PC-9 (cell line): ENCODE data around the gene LIN28A. TPM values are rescaled to one million over a fixed set of nuclear protein-coding genes. Genes with fewer than 3 reads are reported as not detected.

Source experiments
- BruUV-seq: library from RNA; stranded (reverse); fragments of 400-500 nt; replicated peaks from 2 replicates; lab custom pipeline; 2021; lab: Mats Ljungman, UMichigan
- CTCF ChIA-PET: fragments of 300-600 bp; sonication (Branson Sonifier 250); formaldehyde crosslinking; loops from one replicate; lab custom pipeline; 2022; ENCODE audit warnings: antibody characterized with exemption; lab: Charles Lee
- POLR2A ChIA-PET: fragments of 300-600 bp; sonication (Branson Sonifier 250); formaldehyde crosslinking; loops from one replicate; lab custom pipeline; 2022; ENCODE audit warnings: antibody characterized with exemption; ENCODE audit not compliant: unreplicated experiment; lab: Charles Lee
- DNase-seq, 2 experiments: peaks; one replicate each; pipeline versions ENCODE4 v3.0.0 to v3.0.0-alpha.2; 2015 to 2022; ENCODE audit warnings: mixed read lengths in 1 of 2
- H2AFZ ChIP-seq: fragments of 200-600 bp; sonication (generic); 2 replicates; pipeline ENCODE4 v1.8.1; 2017; ENCODE audit warnings: antibody characterized with exemption
- H3F3A ChIP-seq: fragments of 200-600 bp; sonication (generic); 2 replicates; pipeline ENCODE4 v1.8.1; 2017; ENCODE audit warnings: antibody characterized with exemption, mild to moderate bottlenecking, low read depth; ENCODE audit not compliant: insufficient read depth
- H3K27ac ChIP-seq: fragments of 200-600 bp; sonication (generic); 2 replicates; pipeline ENCODE4 v1.6.1; 2016; ENCODE audit warnings: mixed run types
- H3K27me3 ChIP-seq: fragments of 200-600 bp; sonication (generic); 2 replicates; pipeline ENCODE4 v1.6.1; 2016; ENCODE audit warnings: low read depth, mixed run types; ENCODE audit not compliant: insufficient read depth
- H3K36me3 ChIP-seq: fragments of 200-600 bp; sonication (generic); 2 replicates; pipeline ENCODE4 v1.6.1; 2016; ENCODE audit warnings: low read depth, mixed run types
- H3K4me1 ChIP-seq: fragments of 200-600 bp; sonication (generic); replicated peaks from 2 replicates; pipeline ENCODE4 v1.6.1; 2016; ENCODE audit warnings: mixed run types; ENCODE audit not compliant: insufficient read depth
- H3K4me2 ChIP-seq: fragments of 200-600 bp; sonication (generic); 2 replicates; pipeline ENCODE4 v1.6.1; 2017; ENCODE audit warnings: mixed run types
- H3K4me3 ChIP-seq: fragments of 200-600 bp; sonication (generic); 2 replicates; pipeline ENCODE4 v1.6.1; 2016; ENCODE audit warnings: mixed run types
- H3K79me2 ChIP-seq: fragments of 200-600 bp; sonication (generic); 2 replicates; pipeline ENCODE4 v1.6.1; 2017; ENCODE audit warnings: low read depth, mixed run types
- H3K9me2 ChIP-seq: fragments of 200-600 bp; sonication (generic); 2 replicates; pipeline ENCODE4 v1.8.1; 2017; ENCODE audit warnings: mild to moderate bottlenecking; ENCODE audit not compliant: insufficient read depth
- H3K9me3 ChIP-seq: fragments of 200-600 bp; sonication (generic); 2 replicates; pipeline ENCODE4 v1.8.1; 2016; ENCODE audit warnings: low read depth; ENCODE audit not compliant: insufficient read depth
- H4K20me1 ChIP-seq: fragments of 200-600 bp; sonication (generic); 2 replicates; pipeline ENCODE4 v1.8.1; 2017; ENCODE audit not compliant: insufficient read depth
- CTCF ChIP-seq: fragments of 200-600 bp; sonication (generic); conservative IDR thresholded peaks from 2 replicates; pipeline ENCODE4 v1.6.1; 2017; ENCODE audit warnings: mixed run types, antibody characterized with exemption, mild to moderate bottlenecking, moderate library complexity
- EZH2 ChIP-seq: fragments of 200-600 bp; sonication (generic); IDR thresholded peaks from 2 replicates; pipeline ENCODE4 v1.8.0; 2017; ENCODE audit warnings: antibody characterized with exemption, low read depth
- intact Hi-C: fragments of 100-400 bp; cut with micrococcal nuclease; formaldehyde crosslinking; loops from one replicate; pipeline ENCODE4 v1.10.0; 2022; ENCODE audit not compliant: unreplicated experiment
- total RNA-seq: library from RNA; stranded (reverse); gene quantifications from 2 replicates; pipeline ENCODE4 v1.2.3, GENCODE V29; 2021

Gene LIN28A
- total RNA-seq, 1 experiment from 2014 or later: not detected

GRCh38 chr1:26403656-26404055, 7.0 kb upstream of the LIN28A start:
- CTCF ChIA-PET: no interaction called here
- no peak for TF ChIP-seq CTCF
- TF ChIP-seq EZH2: no peak

GRCh38 chr1:26404641-26405040, 6.0 kb upstream of the LIN28A start:
- H2AFZ ChIP-seq: no peak overlapping the region
- peak overlapping the region; percentile 50 for H3K4me2 ChIP-seq
- no peaks in the 10 kb centered on the region for H3K27me3 ChIP-seq
- BruUV-seq: no TSS peak
- peaks cover 16% of the 10 kb centered on the region; the same call in 1 of the 2 replicates for H3F3A ChIP-seq
- DNase-seq: peak in 1 of 2 experiments; percentile 75
- H3K9me2 ChIP-seq: no peaks in the 10 kb centered on the region
- H3K9me3 ChIP-seq: no peaks in the 10 kb centered on the region
- peaks cover 12% of the 10 kb centered on the region for H3K4me1 ChIP-seq
- H4K20me1 ChIP-seq: no peaks in the 10 kb centered on the region
- H3K79me2 ChIP-seq: no peaks in the 10 kb centered on the region
- no peak overlapping the region for H3K4me3 ChIP-seq
- intact Hi-C loops: no loop called here
- CTCF ChIA-PET: no interaction called here
- H3K27ac ChIP-seq: no peak overlapping the region
- no peaks in the 10 kb centered on the region for H3K36me3 ChIP-seq
- POLR2A ChIA-PET: interaction anchor here (0.6 to 0.8 kb wide), 2 partner anchors 104 to 397 kb away, joined by 3 to 6 read pairs; no protein-coding TSS in a partner anchor
- TF ChIP-seq EZH2 (no peak), CTCF (no peak)

More at GRCh38 chr1:26403656-26404055, 7.0 kb upstream of the LIN28A start:
- no peak overlapping the region for H3K4me2 ChIP-seq
- H4K20me1 ChIP-seq: no peaks in the 10 kb centered on the region
- H3F3A ChIP-seq: peaks cover 16% of the 10 kb centered on the region; the same call in 1 of the 2 replicates
- POLR2A ChIA-PET: no interaction called here
- intact Hi-C loops: no loop called here
- H3K27me3 ChIP-seq: no peaks in the 10 kb centered on the region
- no peaks in the 10 kb centered on the region for H3K36me3 ChIP-seq
- peaks cover 12% of the 10 kb centered on the region for H3K4me1 ChIP-seq
- no peaks in the 10 kb centered on the region for H3K79me2 ChIP-seq
- H3K9me2 ChIP-seq: no peaks in the 10 kb centered on the region
- H3K27ac ChIP-seq: no peak overlapping the region
- H3K9me3 ChIP-seq: no peaks in the 10 kb centered on the region
- no TSS peak for BruUV-seq
- no peak overlapping the region for H2AFZ ChIP-seq
- DNase-seq: no peak
- no peak overlapping the region for H3K4me3 ChIP-seq

GRCh38 chr1:26405281-26405915, 5.2 kb upstream of the LIN28A start:
- no peak overlapping the region for H3K27ac ChIP-seq
- H3K9me2 ChIP-seq: no peaks in the 10 kb centered on the region
- H3K9me3 ChIP-seq: no peaks in the 10 kb centered on the region
- H3F3A ChIP-seq: peaks cover 16% of the 10 kb centered on the region; the same call in 1 of the 2 replicates
- no TSS peak for BruUV-seq
- peak overlapping the region; percentile 50 for H3K4me2 ChIP-seq
- H3K4me1 ChIP-seq: peaks cover 12% of the 10 kb centered on the region
- POLR2A ChIA-PET: interaction anchor here (0.8 kb wide), 1 partner anchor 105 kb away, joined by 6 read pairs; no protein-coding TSS in a partner anchor
- no peaks in the 10 kb centered on the region for H3K27me3 ChIP-seq
- peak; percentile 16 to 59 for DNase-seq
- CTCF ChIA-PET: interaction anchor here (0.6 to 0.7 kb wide), 2 partner anchors 83 to 607 kb away, joined by 3 to 9 read pairs; no protein-coding TSS in a partner anchor
- H3K4me3 ChIP-seq: no peak overlapping the region
- intact Hi-C loops: no loop called here
- no peaks in the 10 kb centered on the region for H3K36me3 ChIP-seq
- no peak overlapping the region for H2AFZ ChIP-seq
- H3K79me2 ChIP-seq: no peaks in the 10 kb centered on the region
- no peak for TF ChIP-seq EZH2
- TF ChIP-seq CTCF: no peak
- no peaks in the 10 kb centered on the region for H4K20me1 ChIP-seq
